Measurements from ENCODE around the gene GALNTL6. TPM values are rescaled to one million over a fixed set of nuclear protein-coding genes. Genes with fewer than 3 reads are reported as not detected.

GALNTL6 gene
- total and polyA plus RNA-seq, 2 of the 4 experiments (the other 2 are of a cell fraction) = under 0.01 TPM; not detected in 1

DNA sequence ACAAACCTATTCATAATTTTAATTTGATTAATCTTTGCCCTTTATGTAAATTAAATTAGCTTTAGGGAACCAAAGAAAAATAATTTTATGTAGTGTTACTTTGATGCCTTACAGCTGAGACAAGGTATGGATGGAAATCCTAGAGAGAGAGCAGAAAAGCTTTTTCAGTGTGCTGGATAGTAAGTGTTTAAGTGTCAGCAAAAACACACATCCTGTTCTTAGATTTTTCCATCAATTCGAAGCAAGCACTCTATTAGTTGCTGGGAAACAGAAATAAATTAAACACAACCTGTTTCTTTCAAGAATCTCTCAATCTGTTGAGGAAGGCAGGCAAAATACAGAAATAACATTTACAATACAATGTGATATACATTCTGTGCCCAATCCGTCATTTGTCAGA, 327.8 kb downstream of the GALNTL6 start:
- BruUV-seq (replicated peaks) = no TSS peak
- no peak overlapping the region for H3K4ac ChIP-seq (ENCODE audit: low read depth, low read length)
- no peak overlapping the region for H4K8ac ChIP-seq (ENCODE audit: low read depth in 2 of 2, low read length in 2 of 2)
- ChIA-PET CTCF (no interaction called here), POLR2A (ENCODE audit: unreplicated experiment) (no interaction called here)
- intact Hi-C loops (cut with micrococcal nuclease) (no loop called here), dilution Hi-C loops (cut with HindIII; ENCODE audit: low sequenced_read_pairs, unreplicated experiment) (no loop called here), in situ Hi-C loops (cut with MboI; ENCODE audit: low sequenced_read_pairs) (no loop called here)
- no peak overlapping the region for H4K91ac ChIP-seq (ENCODE audit: insufficient read depth, low read depth, low read length)
- H3K4me3 ChIP-seq (ENCODE audit: insufficient read depth, low read depth, low read length) = no peak overlapping the region
- no peaks in the 10 kb centered on the region for H3K36me3 ChIP-seq (ENCODE audit: control insufficient read depth, insufficient read depth, low read length)
- H3K23ac ChIP-seq (ENCODE audit: low read depth, low read length) = no peak overlapping the region
- no peak overlapping the region for H4K5ac ChIP-seq (ENCODE audit: low read depth, low read length)
- no peak for ATAC-seq (ENCODE audit: low read depth)
- no peaks in the 10 kb centered on the region for H3K27me3 ChIP-seq (ENCODE audit: control insufficient read depth, insufficient read depth, low read length)
- no peak overlapping the region for H3K56ac ChIP-seq (ENCODE audit: extremely low read depth, insufficient read depth, low read length)
- no peak overlapping the region for H2AFZ ChIP-seq (replicated peaks; ENCODE audit: low read length, poor library complexity)
- no peak overlapping the region for H2AK9ac ChIP-seq (replicated peaks; ENCODE audit: low read depth, low read length, poor library complexity)
- no peak overlapping the region for H3K18ac ChIP-seq (ENCODE audit: low read depth, low read length)
- H3K14ac ChIP-seq (replicated peaks; ENCODE audit: low read depth, low read length) = no peak overlapping the region
- no peaks in the 10 kb centered on the region for H3K4me1 ChIP-seq (ENCODE audit: control insufficient read depth, insufficient read depth, low read length)
- H3K27ac ChIP-seq (ENCODE audit: insufficient read depth, low read length) = no peak overlapping the region
- H3K4me2 ChIP-seq (ENCODE audit: low read depth, low read length) = no peak overlapping the region
- no CpG with 5 or more reads among the region's 2 CpGs for WGBS, 2 experiments (ENCODE audit: extremely low coverage in 2 of 2, insufficient read length in 1 of 2)
- H2BK120ac ChIP-seq (ENCODE audit: low read depth, low read length) = no peak overlapping the region
- no peaks in the 10 kb centered on the region for H4K20me1 ChIP-seq (ENCODE audit: insufficient read depth, low read length)
- H2BK5ac ChIP-seq (ENCODE audit: low read depth, low read length, poor library complexity, severe bottlenecking) = no peak overlapping the region
- DNase-seq = no peak
- no peak overlapping the region for H3K9ac ChIP-seq (ENCODE audit: low read depth, low read length)
- no peaks in the 10 kb centered on the region for H3K9me3 ChIP-seq (ENCODE audit: control insufficient read depth, insufficient read depth, low read length)
- H2BK15ac ChIP-seq (ENCODE audit: low read depth, low read length) = no peak overlapping the region
- no peaks in the 10 kb centered on the region for H3K9me1 ChIP-seq (ENCODE audit: insufficient read depth, low read length)
- no peaks in the 10 kb centered on the region for H3K79me1 ChIP-seq (ENCODE audit: low read depth in 1 of 2, low read length in 2 of 2)
- H2BK20ac ChIP-seq (ENCODE audit: low read depth, low read length) = no peak overlapping the region
- H2AK5ac ChIP-seq (ENCODE audit: low read depth, low read length) = no peak overlapping the region
- no peak for TF ChIP-seq BHLHE40 (IDR thresholded peaks at IDR 0.05; ENCODE audit: low read depth, low read length)
- TF ChIP-seq RFX5 (IDR thresholded peaks at IDR 0.05; ENCODE audit: low read depth, low read length) = no peak
- TF ChIP-seq, protein P1, sequence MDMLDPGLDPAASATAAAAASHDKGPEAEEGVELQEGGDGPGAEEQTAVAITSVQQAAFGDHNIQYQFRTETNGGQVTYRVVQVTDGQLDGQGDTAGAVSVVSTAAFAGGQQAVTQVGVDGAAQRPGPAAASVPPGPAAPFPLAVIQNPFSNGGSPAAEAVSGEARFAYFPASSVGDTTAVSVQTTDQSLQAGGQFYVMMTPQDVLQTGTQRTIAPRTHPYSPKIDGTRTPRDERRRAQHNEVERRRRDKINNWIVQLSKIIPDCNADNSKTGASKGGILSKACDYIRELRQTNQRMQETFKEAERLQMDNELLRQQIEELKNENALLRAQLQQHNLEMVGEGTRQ (IDR thresholded peaks at IDR 0.05; ENCODE audit: low read depth, low read length) = no peak
- no peak for TF ChIP-seq RAD21 (IDR thresholded peaks at IDR 0.05; ENCODE audit: low read length)
- no peak for TF ChIP-seq POLR2A (IDR thresholded peaks at IDR 0.05; ENCODE audit: low read depth, low read length)
- TF ChIP-seq FOS (IDR thresholded peaks at IDR 0.05; ENCODE audit: low read depth, low read length) = no peak
- TF ChIP-seq, protein P2, sequence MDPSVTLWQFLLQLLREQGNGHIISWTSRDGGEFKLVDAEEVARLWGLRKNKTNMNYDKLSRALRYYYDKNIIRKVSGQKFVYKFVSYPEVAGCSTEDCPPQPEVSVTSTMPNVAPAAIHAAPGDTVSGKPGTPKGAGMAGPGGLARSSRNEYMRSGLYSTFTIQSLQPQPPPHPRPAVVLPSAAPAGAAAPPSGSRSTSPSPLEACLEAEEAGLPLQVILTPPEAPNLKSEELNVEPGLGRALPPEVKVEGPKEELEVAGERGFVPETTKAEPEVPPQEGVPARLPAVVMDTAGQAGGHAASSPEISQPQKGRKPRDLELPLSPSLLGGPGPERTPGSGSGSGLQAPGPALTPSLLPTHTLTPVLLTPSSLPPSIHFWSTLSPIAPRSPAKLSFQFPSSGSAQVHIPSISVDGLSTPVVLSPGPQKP (IDR thresholded peaks at IDR 0.05; ENCODE audit: borderline replicate concordance, low read depth, low read length) = no peak
- no peak for TF ChIP-seq CHD1 (IDR thresholded peaks at IDR 0.05; ENCODE audit: low read depth, low read length)
- no peak for TF ChIP-seq MAFK (IDR thresholded peaks at IDR 0.05; ENCODE audit: low read depth, low read length)
- no peak for TF ChIP-seq MAZ (IDR thresholded peaks at IDR 0.05; ENCODE audit: borderline replicate concordance, low read depth, low read length)
- TF ChIP-seq NFE2L2 (IDR thresholded peaks at IDR 0.05; ENCODE audit: low read depth, low read length) = no peak
- no peak for TF ChIP-seq SMC3 (IDR thresholded peaks at IDR 0.05; ENCODE audit: low read depth, low read length)
- TF ChIP-seq, protein P3, sequence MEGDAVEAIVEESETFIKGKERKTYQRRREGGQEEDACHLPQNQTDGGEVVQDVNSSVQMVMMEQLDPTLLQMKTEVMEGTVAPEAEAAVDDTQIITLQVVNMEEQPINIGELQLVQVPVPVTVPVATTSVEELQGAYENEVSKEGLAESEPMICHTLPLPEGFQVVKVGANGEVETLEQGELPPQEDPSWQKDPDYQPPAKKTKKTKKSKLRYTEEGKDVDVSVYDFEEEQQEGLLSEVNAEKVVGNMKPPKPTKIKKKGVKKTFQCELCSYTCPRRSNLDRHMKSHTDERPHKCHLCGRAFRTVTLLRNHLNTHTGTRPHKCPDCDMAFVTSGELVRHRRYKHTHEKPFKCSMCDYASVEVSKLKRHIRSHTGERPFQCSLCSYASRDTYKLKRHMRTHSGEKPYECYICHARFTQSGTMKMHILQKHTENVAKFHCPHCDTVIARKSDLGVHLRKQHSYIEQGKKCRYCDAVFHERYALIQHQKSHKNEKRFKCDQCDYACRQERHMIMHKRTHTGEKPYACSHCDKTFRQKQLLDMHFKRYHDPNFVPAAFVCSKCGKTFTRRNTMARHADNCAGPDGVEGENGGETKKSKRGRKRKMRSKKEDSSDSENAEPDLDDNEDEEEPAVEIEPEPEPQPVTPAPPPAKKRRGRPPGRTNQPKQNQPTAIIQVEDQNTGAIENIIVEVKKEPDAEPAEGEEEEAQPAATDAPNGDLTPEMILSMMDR (conservative IDR thresholded peaks at IDR 0.05; ENCODE audit: low read depth, low read length) = no peak
- no peak for TF ChIP-seq MXI1 (IDR thresholded peaks at IDR 0.05; ENCODE audit: borderline replicate concordance, low read depth, low read length)
- TF ChIP-seq CEBPB (IDR thresholded peaks at IDR 0.05; ENCODE audit: low read depth, low read length) = no peak
- TF ChIP-seq RCOR1 (IDR thresholded peaks at IDR 0.05; ENCODE audit: insufficient replicate concordance, low read length) = no peak
